Activated T-helper 17 cell treated with anti-CD3 and anti-CD28 coated beads, Interleukin-2, amount 50 U/mL, for 72 hours (primary cell): Measurements from ENCODE around the gene EMC10. TPM values are rescaled to one million over a fixed set of nuclear protein-coding genes. Genes with fewer than 3 reads are reported as not detected.

Experiments used
- total RNA-seq, 2 donors: library from RNA; stranded (reverse); gene quantifications; one replicate each; pipeline ENCODE4 v1.2.3, GENCODE V29; 2022

The EMC10 gene
- total RNA-seq, 2 donors from 2014 or later: 31.3 to 57.8 TPM

Other genes starting within 250 kb of the EMC10 start
- 10 to 100 TPM; 12.8 to 18.8 TPM for gene KCNC3, start 147.1 kb upstream of the EMC10 start, total RNA-seq
- gene NAPSA, start 110.9 kb upstream of the EMC10 start, total RNA-seq: 10 to 100 TPM; 54.6 to 86.0 TPM
- 10 to 100 TPM; 58.3 to 81.3 TPM for gene NR1H2, start 100.0 kb upstream of the EMC10 start, total RNA-seq
- gene POLD1, start 92.2 kb upstream of the EMC10 start, total RNA-seq: 100 to 1,000 TPM; 146 to 202 TPM
- 1 to 10 TPM; 1.9 to 2.4 TPM for gene SPIB, start 57.6 kb upstream of the EMC10 start, total RNA-seq
- 1 to 10 TPM in 1 of 2 donors, under 1 TPM in 1; 0.28 to 4.6 TPM for gene MYBPC2, start 43.6 kb upstream of the EMC10 start, total RNA-seq
- gene GARIN5A, start 341 bp downstream of the EMC10 start, total RNA-seq: 1 to 10 TPM in 1 of 2 donors, under 1 TPM in 1; 0.39 to 1.2 TPM
- gene JOSD2, start 34.7 kb downstream of the EMC10 start, total RNA-seq: 10 to 100 TPM; 37.5 to 45.8 TPM
- gene ASPDH, start 37.4 kb downstream of the EMC10 start, total RNA-seq: not detected
- not detected for gene LRRC4B, start 91.9 kb downstream of the EMC10 start, total RNA-seq
- not detected for gene SYT3, start 163.4 kb downstream of the EMC10 start, total RNA-seq
- gene C19orf81, start 172.9 kb downstream of the EMC10 start, total RNA-seq: not detected
- not detected for gene SHANK1, start 243.3 kb downstream of the EMC10 start, total RNA-seq
- gene CLEC11A, start 246.9 kb downstream of the EMC10 start, total RNA-seq: under 1 TPM; 0.24 to 0.45 TPM